Hematopoietic multipotent progenitor cell treated with erythropoietin and hydrocortisone succinate and interleukin-3 and kit ligand, for 17 days (in vitro differentiated cells): ENCODE data around the gene RFX4.
"Not testable (repeated sequence)": the region's sequence is repeated elsewhere in the genome, so short reads cannot be mapped to it uniquely, and the experiment has no call there.

Source experiments
- DNase-seq: peaks from one replicate; pipeline ENCODE4 v3.0.0-alpha.2; 2015; ENCODE audit warnings: low spot score

RFX4 gene

DNA sequence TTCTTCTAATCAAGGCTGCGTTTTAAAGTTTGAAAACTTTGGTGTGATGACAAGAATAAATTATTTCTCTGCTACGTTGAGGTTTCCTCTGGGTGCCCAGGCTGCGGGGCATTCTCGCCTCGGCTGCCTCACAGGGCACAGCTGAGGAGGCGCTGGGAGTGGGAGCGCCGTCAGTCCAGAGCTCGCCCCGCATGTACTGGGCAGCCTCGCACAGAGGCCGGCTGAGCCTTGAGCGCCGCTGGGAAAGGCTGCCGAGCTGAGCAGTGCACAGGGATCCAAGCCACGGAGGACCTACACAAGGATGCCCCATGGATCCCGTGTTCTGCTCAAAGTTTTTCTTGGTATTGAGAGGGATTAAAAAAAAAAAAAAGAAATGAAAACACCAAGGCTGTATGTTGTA, 11.6 kb downstream of the RFX4 start:
- no peak for DNase-seq

GRCh38 chr12:106595268-106595667, 12.5 kb downstream of the RFX4 start:
- no peak for DNase-seq

- DNase-seq: no peak
Observed at GRCh38 chr12:106598003-106598402, 15.2 kb downstream of the RFX4 start.

DNA sequence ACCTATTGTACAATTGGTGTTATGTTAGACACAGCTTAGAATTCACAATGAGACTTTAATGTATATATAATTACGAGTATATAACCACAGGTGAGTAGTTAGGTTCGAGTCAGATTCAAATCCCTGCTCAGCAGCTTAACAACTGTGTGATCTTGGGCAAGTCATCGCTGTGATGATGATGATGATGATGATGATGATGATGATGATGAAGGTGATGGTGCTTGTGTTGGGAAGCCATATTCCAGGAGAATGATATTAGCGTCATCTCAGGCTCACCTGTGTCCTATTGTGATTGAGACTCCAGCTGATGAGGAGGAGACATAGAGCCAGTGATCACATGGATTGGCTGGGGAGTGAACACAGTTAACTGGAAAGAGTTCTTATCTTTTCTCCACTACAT, 16.5 kb downstream of the RFX4 start:
- DNase-seq: no peak

DNA sequence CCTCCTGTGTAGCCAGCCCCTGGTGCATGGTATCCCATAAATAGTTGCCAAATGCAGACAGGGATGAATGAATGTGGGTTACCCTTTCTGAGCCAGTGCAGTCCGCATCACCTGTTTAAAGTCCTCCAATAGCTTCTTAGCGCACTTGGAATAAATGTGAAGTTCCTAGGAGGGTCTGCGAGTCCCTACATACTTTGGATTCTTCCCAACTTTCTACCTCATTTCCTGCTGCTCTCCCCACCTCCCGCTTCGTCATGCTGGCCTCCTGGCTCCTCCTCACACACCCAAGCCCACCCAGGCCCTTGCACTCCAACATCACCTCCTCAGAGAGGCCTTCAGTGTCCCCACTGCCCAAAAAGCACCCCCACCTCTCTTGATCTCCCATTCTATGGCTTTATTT, 17.7 kb downstream of the RFX4 start:
- no peak for DNase-seq

DNA sequence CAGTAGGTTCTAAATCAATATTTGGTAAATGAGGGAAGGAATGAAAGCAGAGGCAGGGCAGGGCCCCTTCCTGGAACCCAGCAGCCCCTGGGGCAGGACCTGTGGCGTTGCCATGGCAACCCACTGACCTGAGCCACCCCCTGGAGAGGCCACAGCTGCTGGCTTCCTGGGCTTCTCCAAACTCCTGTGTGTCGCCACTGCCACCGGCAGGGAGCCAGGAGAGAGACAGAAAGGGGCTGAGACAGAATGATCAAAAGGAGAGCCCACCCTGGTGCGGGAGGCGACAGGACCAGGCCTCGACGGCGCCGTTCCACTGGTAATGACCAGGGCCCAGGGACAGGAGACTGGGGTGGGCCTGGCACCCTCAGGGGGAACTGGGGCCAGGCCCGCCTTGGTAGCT, 18.2 kb downstream of the RFX4 start:
- no peak for DNase-seq

DNA sequence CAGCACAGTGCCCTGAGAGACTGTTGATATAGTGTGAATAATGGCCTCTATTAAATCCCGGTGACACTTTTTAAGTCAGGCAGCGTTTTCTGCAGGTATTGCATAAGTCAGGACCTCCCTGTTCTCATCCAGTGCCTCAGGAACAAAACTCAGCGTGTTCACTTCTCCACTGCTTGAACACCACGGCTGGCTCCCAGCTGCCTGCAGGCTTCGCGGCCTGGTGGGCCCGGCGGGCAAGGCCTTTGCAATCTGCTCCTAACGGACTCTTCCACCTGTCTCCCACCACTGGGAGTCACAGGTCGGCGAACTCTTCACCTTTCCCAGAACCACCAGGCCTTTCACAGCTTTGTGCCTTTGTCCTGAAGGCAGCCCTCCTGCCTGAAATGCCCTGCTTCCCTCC, 18.7 kb downstream of the RFX4 start:
- no peak for DNase-seq

- DNase-seq: no peak
Observed at GRCh38 chr12:106602076-106602475, 19.3 kb downstream of the RFX4 start.

DNA sequence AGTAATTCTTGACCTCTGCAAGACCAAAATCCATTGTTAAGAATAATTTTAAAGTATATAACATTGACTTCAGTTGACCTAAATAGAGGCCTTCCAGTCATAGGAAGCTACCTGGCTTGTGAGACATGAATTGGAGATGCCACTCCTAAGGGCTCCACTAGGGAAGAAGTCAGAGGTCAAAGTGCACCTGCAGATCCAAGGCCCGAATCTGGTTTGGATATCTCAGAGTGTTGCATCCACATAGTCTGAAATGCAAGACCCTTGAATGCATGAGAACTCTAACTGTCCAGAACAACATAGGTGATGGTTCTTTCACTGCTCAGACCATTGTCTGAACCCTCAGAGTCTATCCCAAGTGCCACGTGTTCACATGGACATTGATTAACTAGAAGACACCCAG, 22.4 kb downstream of the RFX4 start:
- DNase-seq: no peak

- not testable (repeated sequence) for DNase-seq
Observed at GRCh38 chr12:106620588-106620987, 37.8 kb downstream of the RFX4 start.

GRCh38 chr12:106625976-106626375, 43.2 kb downstream of the RFX4 start:
- DNase-seq: no peak

- no peak for DNase-seq
Observed at GRCh38 chr12:106629797-106630659, 47.2 kb downstream of the RFX4 start.

- no peak for DNase-seq
Observed at GRCh38 chr12:106631150-106631549, 48.3 kb downstream of the RFX4 start.

DNA sequence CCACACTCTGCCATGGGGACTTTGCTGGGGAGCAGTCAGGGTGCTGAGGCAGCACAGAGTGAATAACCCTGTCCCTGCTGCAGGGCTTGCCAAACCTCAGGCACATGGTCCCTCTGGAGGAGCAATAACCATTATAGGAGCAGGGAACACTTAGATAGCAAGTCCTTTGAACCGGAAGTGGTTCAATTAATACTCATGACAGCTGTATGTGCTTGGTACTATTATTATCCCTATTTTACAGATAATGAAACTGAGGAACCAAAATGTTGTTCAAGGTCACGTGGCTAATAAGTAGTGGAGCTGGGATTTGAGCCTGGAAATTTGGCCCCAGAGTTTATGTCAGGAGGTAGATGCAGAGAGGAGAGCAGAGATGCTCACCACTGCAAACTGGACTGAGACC, 49.0 kb downstream of the RFX4 start:
- DNase-seq: no peak

GRCh38 chr12:106632797-106633450, 50.1 kb downstream of the RFX4 start:
- no peak for DNase-seq

- DNase-seq: no peak
Observed at GRCh38 chr12:106633451-106633823, 50.6 kb downstream of the RFX4 start.

- DNase-seq: no peak
Observed at GRCh38 chr12:106634206-106634605, 51.4 kb downstream of the RFX4 start.

DNA sequence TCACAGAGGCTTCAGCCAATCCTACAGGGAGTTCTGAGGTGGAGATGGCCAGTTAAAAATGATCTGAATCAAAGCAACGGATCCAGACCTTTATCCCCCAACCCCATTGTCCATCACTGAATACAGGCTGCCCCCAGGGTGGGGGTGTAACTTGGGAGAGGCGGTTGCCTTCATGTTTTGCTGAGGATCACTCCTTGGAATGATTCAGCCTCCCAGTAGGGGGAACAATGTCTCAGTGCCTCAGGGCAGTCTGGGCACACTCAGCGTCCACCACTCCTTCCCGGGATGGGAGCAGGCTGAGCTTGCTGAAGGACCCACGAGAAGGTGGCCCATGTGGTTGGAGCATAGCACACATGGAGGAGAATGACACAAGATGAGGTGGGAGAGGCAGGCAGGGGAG, 60.2 kb downstream of the RFX4 start:
- no peak for DNase-seq

DNA sequence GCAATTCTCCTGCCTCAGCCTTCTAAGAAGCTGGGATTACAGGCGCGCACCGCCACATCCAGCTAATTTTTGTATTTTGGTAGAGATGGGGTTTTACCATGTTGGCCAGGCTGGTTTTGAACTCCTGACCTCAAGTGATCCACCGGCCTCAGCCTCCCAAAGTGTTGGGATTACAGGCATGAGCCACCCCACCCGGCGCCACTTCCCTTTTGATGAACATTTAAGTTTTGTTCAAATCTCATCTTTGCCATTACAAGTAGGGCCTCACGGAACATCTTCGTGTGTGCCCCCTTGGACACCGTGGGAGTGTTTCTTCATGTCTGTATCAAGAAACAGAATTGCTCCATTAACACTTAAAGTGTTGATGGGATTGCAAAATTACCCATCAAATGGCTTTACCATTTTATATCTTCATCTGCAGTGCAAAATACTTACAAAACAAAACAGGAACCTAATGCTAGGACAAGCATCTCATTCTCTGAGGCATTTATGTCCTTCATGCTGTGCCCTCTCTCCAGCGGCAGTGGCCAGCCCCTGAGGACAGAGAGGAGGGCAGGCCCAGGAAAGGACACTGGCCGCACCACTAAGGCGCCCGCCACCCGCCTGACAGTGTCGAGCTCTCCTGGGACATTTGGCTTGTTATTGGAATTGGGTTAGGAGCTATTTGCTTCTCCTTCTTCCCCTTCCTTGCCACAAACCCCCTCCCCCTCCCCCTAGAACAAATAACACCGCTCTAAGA, 61.7 kb downstream of the RFX4 start:
- no peak for DNase-seq

- no peak for DNase-seq
Observed at GRCh38 chr12:106645074-106645421, 62.2 kb downstream of the RFX4 start.

- no peak for DNase-seq
Observed at GRCh38 chr12:106645465-106646330, 62.9 kb downstream of the RFX4 start.

- DNase-seq: no peak
Observed at GRCh38 chr12:106646472-106646871, 63.7 kb downstream of the RFX4 start.
